ENCODE results near the gene PPIB.

PPIB gene

GRCh38 chr15:64144565-64145281, 18.1 kb downstream of the PPIB start:
- Histone ChIP-seq H3K4me3 (no peak overlapping the region), H3K27ac (no peak overlapping the region)
- DNase-seq (ENCODE audit: low spot score): no peak
- TF ChIP-seq CTCF (IDR thresholded peaks at IDR 0.05): no peak

- Histone ChIP-seq H3K27ac (no peak overlapping the region), H3K4me3 (no peak overlapping the region)
- DNase-seq (ENCODE audit: low spot score): no peak
- TF ChIP-seq CTCF (IDR thresholded peaks at IDR 0.05): no peak
Observed at GRCh38 chr15:64144192-64144564, 18.6 kb downstream of the PPIB start.

- no peak overlapping the region for H3K27ac ChIP-seq
- no peak for DNase-seq (ENCODE audit: low spot score)
Observed at GRCh38 chr15:64143276-64143675, 19.5 kb downstream of the PPIB start.

DNA sequence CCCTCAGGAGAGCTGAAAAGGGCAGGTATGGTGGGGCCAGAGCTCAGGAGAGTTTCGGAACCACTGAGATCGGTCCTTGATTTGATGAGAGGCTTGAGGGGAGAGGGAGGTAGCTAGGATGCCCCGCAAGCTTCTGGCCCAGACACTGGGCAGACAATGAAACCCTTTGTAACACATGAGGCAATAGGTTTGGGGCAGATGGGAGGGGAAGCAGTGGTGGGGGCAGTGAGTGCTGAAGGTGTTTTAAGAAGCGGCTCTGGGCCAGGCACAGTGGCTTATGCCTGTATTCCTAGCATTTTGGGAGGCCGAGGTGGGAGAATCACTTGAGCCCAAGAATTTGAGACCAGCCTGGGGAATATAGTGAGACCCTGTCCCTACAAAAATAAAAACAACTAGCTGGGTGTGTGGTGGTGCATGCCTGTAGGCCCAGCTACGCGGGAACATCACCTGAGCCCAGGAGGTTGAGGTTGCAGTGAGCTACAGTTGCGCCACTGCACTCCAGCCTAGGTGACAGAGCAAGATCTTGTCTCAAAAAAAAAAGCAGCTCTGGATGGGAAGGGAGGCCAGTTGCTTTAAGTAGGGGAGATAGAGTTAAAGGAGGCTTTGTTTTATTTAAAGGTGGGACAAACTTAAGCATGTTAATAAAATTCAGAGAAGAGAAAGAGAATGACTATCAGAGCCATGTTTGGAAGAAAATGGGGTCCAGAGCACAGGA, 20.9 kb downstream of the PPIB start:
- Histone ChIP-seq H3K4me3 (no peak overlapping the region), H3K27ac (no peak overlapping the region)
- DNase-seq (ENCODE audit: low spot score): no peak
- TF ChIP-seq CTCF (IDR thresholded peaks at IDR 0.05): no peak

More at GRCh38 chr15:64143276-64143675, 19.5 kb downstream of the PPIB start:
- H3K4me3 ChIP-seq: no peak overlapping the region
- no peak for TF ChIP-seq CTCF (IDR thresholded peaks at IDR 0.05)

GRCh38 chr15:64138331-64138941, 24.4 kb downstream of the PPIB start:
- no peak overlapping the region for H3K4me3 ChIP-seq
- no peak for DNase-seq (ENCODE audit: low spot score)
- no peak for TF ChIP-seq CTCF (IDR thresholded peaks at IDR 0.05)
- H3K27ac ChIP-seq: no peak overlapping the region

DNA sequence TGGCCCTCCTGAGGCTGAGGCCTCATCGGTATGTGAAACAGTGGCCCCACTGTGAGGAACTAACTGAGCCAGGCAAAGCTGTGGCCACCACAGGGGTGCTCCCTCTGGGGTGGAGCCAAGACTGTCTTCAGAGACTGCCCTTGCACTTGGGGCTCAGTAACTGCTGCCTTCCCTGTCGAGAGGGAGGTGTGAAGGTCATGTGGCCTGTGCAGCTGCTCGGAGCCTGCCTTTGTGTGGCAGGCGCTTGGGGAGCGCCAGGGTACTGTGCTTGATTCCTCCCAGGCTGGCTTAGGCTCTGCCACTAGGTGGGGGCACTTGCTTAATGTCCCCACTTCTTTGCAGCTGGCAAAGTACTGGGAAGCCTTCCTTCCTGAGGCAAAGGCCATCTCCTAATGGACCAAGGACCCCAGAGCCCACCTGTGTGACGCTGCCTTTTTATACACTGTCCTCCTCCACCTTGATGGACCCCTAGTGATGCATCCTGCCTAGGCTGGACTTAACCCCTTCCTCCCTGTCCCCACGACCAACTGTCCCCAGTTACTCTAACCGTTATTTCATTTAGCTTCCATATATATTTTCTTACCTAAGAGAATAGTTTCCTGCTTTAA, 25.5 kb downstream of the PPIB start:
- no peak for DNase-seq (ENCODE audit: low spot score)
- no peak overlapping the region for H3K27ac ChIP-seq
- no peak overlapping the region for H3K4me3 ChIP-seq
- no peak for TF ChIP-seq CTCF (IDR thresholded peaks at IDR 0.05)
